ENCODE measurements around the gene SYNJ2. TPM values are rescaled to one million over a fixed set of nuclear protein-coding genes. Genes with fewer than 3 reads are reported as not detected.

Gene SYNJ2
- total and polyA plus RNA-seq, 2 donors (not counting 3 experiments of a cell fraction or from before 2014, with no cell fraction given) = 35.1 to 78.2 TPM

DNA sequence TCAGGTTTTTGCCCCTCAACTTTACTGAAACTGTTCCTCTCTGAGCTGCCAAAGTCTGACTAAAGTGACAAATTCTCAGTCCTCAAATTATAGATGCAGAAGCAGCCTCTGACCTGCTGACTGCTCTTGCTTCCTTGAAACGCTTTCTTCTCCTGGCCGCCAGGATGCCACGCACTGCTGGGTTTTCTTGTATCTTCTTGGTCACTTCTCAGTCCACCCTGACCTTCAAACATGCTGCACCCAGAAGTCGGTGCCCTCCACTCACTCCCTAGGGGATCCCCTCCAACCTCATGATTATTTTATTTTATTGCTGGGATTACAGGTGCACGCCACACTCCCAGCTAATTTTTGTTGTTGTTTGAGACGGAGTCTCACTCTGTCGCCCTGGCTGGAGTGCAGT, 24.7 kb downstream of the SYNJ2 start:
- dilution Hi-C loops (cut with MboI; ENCODE audit: extremely low pct_ligation_motif_present, low sequenced_read_pairs) = no loop called here
- Histone ChIP-seq H3K27me3 (ENCODE audit: control insufficient read depth in 2 of 2, insufficient read depth in 2 of 2, low read length in 2 of 2) (no peaks in the 10 kb centered on the region), H3K36me3 (ENCODE audit: control insufficient read depth in 2 of 2, extremely low read depth in 1 of 2, insufficient read depth in 2 of 2, low read length in 2 of 2) (no peaks in the 10 kb centered on the region), H2AFZ (ENCODE audit: low read depth, low read length) (no peak overlapping the region), H3K4me2 (ENCODE audit: insufficient read depth, low read length) (no peak overlapping the region), H3K79me2 (ENCODE audit: control insufficient read depth, insufficient read depth, low read length) (peaks cover 85% of the 10 kb centered on the region), H4K20me1 (replicated peaks; ENCODE audit: control insufficient read depth, extremely low read depth, insufficient read depth, low read length) (no peaks in the 10 kb centered on the region), H3K9me1 (replicated peaks; ENCODE audit: control insufficient read depth, extremely low read depth, insufficient read depth, low read length) (no peaks in the 10 kb centered on the region), H3K9me3 (replicated peaks; ENCODE audit: control insufficient read depth, insufficient read depth, low read length) (no peaks in the 10 kb centered on the region), H3K4me3 (replicated peaks in 1 of 3; ENCODE audit: insufficient read depth in 1 of 3, low read depth in 1 of 3, low read length in 3 of 3) (no peak overlapping the region), H3K9ac (replicated peaks; ENCODE audit: extremely low read depth, insufficient read depth, low read length) (no peak overlapping the region), H3K27ac (ENCODE audit: insufficient read depth, low read depth, low read length) (no peak overlapping the region), H3K4me1 (ENCODE audit: control insufficient read depth, extremely low read depth, insufficient read depth, low read length) (peaks cover 61% of the 10 kb centered on the region)
- intact Hi-C loops (cut with micrococcal nuclease) = no loop called here
- TF ChIP-seq EZH2 (IDR thresholded peaks at IDR 0.05; ENCODE audit: borderline replicate concordance, low read depth, low read length, severe bottlenecking) (no peak), MAX (IDR thresholded peaks at IDR 0.05; ENCODE audit: insufficient read depth, insufficient read length) (no peak), POLR2A (IDR thresholded peaks at IDR 0.05; ENCODE audit: low read depth, low read length) (no peak), GATA2 (IDR thresholded peaks at IDR 0.05; ENCODE audit: insufficient read depth, insufficient read length, low read depth, low read length) (no peak), MYC (IDR thresholded peaks at IDR 0.05; ENCODE audit: low read depth, low read length) (no peak), FOS (IDR thresholded peaks at IDR 0.05; ENCODE audit: borderline replicate concordance, insufficient read depth, low read length) (no peak), POLR2AphosphoS5 (IDR thresholded peaks at IDR 0.05; ENCODE audit: insufficient read depth, low read depth, low read length) (no peak), JUN (IDR thresholded peaks at IDR 0.05; ENCODE audit: borderline replicate concordance, insufficient read depth, insufficient read length, low read depth) (no peak)
- TF ChIP-seq, protein P1, sequence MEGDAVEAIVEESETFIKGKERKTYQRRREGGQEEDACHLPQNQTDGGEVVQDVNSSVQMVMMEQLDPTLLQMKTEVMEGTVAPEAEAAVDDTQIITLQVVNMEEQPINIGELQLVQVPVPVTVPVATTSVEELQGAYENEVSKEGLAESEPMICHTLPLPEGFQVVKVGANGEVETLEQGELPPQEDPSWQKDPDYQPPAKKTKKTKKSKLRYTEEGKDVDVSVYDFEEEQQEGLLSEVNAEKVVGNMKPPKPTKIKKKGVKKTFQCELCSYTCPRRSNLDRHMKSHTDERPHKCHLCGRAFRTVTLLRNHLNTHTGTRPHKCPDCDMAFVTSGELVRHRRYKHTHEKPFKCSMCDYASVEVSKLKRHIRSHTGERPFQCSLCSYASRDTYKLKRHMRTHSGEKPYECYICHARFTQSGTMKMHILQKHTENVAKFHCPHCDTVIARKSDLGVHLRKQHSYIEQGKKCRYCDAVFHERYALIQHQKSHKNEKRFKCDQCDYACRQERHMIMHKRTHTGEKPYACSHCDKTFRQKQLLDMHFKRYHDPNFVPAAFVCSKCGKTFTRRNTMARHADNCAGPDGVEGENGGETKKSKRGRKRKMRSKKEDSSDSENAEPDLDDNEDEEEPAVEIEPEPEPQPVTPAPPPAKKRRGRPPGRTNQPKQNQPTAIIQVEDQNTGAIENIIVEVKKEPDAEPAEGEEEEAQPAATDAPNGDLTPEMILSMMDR (IDR thresholded peaks at IDR 0.05; ENCODE audit: extremely low read depth in 1 of 2, insufficient read depth in 1 of 2, low read depth in 1 of 2, low read length in 2 of 2) = no peak
- FAIRE-seq (no peak), DNase-seq (ENCODE audit: low read depth, low spot score) (no peak)
- POLR2A ChIA-PET = no interaction called here
- CTCF ChIA-PET = interaction anchor here (2.9 kb wide), 1 partner anchor 20 kb away, joined by 19 read pairs; no protein-coding TSS in a partner anchor
- no TSS peak for BruUV-seq (replicated peaks)
